ENCODE data around the gene ERI3. TPM values are rescaled to one million over a fixed set of nuclear protein-coding genes. Genes with fewer than 3 reads are reported as not detected.

Gene ERI3
- total RNA-seq, 1 experiment from 2014 or later = 80.1 TPM

DNA sequence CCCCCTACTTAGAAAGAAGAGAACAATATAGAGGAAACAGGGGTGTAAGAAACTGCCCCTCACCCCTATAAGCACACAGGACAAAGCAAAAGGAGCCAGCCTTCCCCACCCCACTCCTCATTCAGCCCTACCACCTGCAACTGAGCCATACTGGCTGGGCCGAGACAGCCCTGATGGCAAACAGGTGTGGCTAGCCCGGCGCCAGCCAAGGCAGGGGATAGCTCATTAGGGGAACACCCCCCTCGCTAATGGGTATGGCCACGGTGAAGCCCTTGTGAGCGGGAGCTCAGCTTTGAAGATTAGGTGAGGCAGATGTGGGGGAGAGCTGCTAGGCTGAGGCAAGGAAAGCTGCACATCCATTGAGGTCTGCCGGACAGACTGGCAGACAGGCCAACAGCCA, 65.5 kb downstream of the ERI3 start:
- no peak for DNase-seq (ENCODE audit: low read depth)

DNA sequence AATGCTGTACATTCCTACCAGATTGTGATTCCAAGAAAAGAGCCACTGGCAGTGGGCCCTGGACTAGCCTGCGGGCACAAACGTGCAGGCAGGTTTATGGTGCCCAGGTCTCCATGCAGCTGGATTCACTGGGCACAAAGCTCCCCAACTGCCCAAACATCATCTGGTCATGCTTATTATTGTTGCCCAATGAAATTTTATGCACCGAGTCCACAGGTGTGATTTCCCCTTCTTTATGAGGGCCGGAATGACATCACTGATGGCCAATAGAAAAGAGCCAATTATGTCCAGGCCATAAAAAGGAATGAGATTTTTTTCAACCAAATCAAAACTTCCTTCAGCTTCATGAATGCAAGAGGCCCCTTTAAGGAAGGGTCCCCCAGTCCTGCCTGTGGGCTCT, 66.2 kb downstream of the ERI3 start:
- DNase-seq (ENCODE audit: low read depth) = no peak

DNA sequence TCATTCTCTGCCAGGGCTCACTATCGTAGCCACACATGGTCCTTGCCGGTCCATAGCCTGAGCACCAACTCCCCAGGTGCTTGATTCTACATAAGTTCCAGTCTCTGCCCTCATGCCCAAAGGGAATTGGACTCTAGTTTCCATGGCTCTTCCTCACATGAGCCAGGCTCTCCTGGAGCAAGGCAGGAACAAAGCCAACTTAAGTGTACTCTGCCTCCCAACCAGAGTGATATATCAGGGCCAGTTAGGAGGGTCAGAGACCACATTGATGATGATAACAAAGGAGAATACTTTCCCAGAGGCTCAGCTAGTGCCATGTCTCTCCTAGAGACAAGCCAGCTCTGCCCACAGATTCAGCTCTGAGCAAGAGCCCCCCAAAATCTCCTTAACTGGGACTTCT, 70.9 kb downstream of the ERI3 start:
- DNase-seq (ENCODE audit: low read depth) = no peak

DNA sequence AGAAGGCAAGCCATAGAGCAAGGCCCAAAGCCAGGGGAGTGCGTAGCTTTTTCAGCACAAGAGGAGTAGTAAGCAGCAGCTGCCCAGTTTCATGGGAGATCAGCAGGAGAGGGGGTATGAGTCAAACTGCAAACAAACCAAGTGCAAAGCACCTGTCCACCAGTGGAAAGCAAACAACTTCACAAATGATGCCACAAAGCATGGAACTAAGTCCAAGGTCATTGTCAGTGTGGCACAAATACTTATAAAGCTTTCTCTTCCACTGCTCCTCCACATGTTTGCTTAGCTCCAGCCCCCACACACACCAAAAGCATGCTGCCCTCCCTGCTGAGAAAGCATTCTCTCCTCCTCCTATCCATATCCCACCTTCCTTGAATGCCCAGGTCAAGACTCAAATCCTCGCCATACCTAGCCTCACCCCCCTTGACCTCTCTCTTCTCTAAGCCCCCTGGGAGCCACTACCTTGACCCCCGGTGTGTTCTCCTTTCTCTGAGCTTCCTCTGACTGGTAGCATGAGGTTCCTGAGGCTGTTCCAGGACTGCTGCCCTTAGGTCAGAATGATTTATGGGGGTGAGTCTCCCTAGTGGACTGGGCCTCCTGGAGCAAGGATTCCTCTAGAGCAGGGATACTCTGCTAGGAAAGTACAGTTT, 71.4 kb downstream of the ERI3 start:
- no peak for DNase-seq (ENCODE audit: low read depth)

DNA sequence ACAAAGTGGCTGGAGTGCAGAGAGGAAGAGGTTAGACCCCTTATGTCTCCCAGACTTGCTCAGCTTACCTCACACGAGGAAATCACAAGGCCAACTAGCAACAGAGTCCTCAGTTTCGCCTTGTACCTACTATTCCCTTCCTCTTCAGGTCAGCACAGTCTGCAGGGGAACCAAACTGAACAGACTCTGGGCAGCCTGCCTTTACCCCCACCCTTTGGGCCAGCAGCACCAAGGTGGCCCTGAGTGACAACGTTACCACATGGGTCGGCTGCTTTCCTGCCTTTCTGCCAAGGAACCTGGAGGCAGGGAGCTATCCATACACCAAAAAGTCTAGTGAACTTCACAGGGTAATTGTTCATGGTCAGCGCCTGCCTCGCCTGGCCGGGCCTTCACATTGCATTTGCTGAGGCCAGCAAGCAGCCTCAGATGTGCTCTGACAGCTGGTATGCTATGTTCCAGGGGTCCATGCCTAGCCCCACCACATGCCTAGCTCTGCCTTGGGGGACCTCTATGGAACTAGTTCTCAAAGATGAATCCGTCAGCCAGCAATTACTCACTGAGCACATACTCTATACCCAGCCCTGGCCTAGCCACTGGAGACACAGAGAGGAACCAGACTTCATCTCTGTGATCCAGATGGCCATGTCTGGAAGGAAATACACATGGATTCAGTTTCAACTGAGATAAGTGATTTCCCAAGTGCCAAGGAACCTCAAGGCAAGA, 72.2 kb downstream of the ERI3 start:
- DNase-seq (ENCODE audit: low read depth) = no peak

DNA sequence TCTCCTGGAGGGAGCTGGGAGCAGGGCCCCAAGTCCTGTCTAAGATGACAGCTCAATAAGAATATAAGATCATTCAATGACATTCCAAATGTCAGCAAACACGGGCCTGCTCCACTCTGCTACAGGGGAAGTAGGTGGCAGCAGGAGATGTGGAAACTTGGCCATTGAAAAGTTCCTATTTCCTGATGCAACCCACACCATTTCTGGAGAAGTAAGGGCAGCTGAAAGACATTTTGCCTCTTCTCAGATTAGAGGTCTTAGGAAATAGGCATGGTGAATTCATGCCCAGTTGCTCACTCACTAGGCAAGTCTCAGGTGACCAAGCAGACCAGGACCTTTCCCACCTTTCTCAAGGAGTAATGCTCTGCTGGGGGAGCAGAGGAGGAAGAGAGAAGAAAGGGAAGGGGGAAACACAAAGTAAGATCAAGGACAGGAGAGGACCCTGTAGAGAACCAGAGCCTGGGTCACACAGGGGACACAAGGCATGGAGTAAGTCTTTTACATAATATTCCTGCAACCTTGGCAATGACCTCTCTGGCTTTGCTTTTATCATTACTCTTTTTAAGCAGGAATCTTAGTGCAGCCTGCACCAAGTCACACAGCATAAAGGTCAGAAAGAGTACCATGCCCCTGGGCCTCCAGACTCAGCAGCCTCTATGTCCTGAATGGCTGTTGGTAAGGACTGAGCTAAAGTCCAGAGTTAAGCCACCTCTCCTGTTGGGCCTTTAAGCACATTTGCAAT, 72.9 kb downstream of the ERI3 start:
- DNase-seq (ENCODE audit: low read depth) = no peak

DNA sequence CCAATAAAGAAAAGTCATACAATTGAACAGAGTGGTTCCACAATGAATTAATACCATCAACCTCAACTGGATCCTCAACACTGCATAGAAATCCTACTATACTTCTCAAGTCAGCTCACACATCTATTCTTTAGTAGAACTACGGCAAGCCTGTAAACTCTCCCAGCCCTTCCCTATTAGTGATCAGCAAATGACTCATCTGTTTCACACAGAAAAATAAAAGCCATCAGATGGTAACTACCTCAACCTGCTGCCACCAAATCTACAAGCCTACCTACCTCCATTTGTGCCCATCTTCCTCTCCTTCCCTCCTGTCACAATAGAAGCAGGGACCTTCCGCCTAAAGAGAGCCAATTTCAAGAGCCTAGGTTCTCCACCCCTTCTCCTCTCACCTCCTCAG, 78.2 kb downstream of the ERI3 start:
- no peak for DNase-seq (ENCODE audit: low read depth)

DNA sequence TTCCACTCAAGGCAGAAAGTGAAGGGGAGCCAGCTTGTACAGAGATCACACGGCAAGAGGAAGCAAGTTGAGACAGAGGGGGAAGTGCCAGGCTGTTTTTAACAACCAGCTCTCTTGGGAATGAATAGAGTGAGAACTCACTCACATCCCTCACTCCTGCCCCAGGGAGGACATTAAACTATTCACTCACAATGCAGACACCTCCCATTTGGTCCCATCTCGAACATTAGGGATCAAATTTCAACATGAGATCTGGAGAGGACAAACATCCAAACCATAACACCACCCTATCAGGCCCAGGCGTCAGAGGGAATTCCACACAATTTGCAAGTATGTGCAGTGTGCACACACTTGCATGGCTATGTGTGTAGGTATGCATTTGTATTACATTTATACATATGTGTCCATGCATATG, 79.1 kb downstream of the ERI3 start:
- DNase-seq (ENCODE audit: low read depth) = no peak

DNA sequence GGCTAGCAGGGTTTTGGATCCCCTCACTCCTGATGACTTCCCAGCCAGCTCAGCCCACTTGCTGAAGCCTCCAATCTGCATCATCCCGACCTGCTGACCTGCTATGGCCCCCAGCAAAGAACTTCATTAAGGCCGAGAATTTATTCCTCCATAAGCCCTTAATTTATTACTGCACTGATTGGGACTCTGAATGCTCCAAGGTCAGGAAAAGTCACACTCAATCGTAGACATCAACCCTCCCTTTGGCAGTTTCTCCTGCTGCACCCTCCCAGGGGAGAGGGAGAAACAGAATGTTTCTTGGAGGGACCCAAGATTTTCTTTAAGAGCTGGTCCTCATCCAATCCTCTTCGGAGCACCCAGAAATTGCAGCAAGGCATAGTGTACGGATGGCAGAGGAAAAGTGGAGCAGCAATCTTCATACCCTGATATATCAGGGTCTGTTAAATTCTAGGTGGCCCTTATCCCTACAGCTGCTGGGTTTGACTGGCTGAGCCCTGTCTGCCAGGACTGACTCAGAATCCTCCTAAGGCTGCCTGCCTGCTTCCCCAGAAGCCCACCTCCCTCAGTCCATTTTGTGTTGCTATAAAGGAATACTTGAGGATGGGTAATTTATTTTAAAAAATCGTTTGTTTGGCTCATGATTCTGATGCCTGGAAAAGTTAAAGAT, 79.6 kb downstream of the ERI3 start:
- no peak for DNase-seq (ENCODE audit: low read depth)

DNA sequence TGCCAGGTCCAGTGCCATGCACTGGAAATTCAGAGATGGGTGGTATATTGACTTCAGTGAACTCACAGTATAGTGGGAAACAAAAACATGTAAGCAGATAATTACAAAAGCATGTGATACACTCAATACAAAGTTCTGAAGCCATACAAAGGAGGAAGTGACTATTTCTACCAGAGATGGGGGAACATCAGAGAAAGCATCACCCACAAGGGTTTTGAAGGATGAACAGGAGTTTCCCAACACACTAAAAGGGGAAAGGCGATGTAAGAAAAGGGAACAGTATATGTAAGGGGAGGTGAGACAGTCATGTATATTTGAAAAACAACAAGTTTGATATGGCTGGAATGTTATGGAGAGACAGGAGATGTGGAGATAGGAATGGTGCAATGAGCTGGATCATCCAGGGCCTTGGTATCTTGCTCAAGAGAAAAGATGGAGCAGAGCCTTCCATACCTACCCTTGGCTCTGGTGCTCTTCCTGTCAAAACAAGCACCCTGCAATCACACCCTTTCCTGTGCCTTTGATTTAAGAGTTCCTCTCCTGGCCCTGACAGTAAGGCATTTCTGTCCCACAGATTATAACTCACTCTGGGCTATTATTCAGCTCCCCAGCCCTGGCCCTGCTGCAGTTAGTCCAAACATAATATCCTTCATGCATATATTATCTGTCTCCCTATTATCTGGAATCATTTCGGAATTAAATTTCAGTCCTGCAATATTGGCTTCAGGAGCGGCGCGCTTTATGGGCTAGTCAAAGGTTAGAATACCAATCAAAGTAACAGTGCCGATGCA, 81.3 kb downstream of the ERI3 start:
- no peak for DNase-seq (ENCODE audit: low read depth)

DNA sequence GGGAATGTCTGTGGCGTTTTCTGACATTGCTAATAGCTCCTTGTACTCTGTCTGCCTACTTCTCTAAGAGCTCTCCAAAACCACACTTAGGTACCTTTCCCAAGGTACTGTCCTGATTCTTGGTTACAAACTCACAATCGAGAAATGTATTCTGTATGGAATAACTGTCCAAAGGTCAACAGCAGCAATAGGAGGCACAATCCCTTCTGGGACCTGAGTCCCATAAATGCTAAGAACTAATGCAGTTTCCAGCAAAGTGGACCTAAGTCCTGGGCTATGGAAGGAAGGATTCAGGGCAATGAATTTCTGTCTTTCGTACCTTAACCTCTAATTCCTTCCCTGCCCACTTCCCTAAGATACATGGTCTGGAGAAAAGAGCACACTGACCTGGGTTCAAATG, 82.1 kb downstream of the ERI3 start:
- DNase-seq (ENCODE audit: low read depth) = no peak

DNA sequence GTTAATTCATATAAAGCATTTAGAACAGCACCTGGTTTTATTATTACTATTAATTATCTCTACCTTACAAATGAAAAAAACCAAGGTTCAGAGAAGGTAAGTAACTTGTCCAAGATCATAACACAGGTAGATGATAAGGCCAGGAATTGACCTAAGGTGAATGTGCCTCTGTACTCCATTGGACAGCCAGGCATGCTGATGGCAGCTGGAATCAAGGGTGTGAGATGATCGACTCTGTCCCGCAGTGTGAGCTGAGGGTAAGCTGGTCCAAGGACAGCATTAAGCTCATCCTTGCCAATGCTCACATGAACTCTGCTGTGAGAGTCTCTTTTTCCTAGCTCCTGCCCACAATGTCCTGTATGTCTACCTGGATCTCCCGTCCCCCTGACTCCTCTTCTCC, 83.4 kb downstream of the ERI3 start:
- no peak for DNase-seq (ENCODE audit: low read depth)

DNA sequence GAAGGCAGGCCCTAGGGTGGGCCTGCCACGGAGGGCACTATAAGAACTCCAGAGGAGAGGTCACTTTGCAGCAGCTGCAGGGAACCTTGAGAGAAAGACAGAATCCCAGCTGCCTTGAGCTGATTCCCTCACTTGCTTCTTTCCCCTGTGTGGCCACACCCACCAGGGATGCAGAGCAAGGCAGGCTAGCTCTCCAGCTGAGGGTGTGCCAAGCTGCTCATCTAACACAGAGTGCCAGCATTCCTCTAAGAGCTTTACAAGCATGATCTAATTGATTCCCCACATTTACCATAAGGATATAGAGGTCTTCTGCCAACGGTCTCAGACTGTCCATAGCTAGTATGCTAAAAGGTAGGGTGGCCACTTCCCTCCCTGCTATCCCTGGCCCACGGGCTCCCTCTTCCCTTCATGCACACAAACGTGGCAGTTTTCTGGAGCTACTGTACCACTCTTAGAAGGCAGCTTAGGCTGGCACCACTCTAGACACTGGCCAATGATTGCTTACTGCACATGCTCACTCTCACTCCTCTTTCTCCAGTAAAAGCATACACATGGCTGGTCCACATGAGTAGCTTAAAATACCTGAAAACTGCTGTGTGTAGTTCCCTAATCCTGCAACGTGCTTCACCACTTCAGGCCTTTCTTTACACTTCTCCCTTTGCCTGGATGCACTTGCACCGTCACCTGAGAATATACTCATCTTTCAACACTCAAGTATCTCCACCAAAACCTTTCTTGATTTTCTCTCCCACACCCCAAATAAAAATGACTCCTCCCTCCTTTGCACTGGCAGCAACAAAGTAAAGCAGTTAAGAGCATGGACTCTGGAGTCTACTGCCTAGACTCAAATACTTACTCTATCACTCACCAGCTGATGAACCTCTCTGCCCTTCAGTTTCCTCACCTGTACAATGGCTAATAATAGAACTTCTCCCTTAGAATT, 84.1 kb downstream of the ERI3 start:
- DNase-seq (ENCODE audit: low read depth) = no peak

DNA sequence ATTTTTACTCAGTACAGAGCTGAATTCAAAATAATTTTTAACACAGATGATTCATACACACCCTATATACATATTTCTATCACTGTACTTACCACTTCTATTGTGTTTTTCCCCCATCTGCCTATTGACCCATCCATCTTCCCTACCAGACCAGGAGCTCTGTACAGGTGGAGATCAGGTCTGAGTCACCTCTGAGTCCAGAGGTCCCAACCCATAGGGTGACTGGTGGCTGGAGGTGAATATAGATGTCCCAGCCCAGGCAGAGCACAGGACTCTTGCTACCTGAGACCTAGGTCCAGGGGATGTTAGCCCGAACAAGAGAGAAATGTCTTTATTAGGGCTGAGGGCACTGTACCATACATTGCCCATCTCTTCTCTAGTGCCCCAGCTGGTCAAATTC, 87.0 kb downstream of the ERI3 start:
- no peak for DNase-seq (ENCODE audit: low read depth)

DNA sequence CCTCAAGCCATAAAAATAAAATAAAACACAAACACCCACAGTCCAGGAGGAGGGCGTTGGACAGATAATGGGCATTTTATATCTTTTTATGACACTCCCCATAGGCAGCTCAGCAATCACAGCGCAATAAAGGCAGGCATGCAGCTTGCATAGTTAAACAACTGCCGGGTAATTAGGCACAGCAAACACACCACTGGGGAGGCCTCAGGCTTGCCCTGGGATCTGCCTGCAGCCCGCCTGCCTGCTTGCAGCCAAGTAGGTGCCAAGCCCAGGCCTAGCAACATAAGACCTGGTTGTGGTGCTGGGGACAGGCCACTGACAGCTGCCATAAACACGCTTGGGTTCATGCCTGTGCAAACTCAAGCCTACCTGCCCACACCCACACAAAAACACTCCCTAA, 87.6 kb downstream of the ERI3 start:
- no peak for DNase-seq (ENCODE audit: low read depth)

DNA sequence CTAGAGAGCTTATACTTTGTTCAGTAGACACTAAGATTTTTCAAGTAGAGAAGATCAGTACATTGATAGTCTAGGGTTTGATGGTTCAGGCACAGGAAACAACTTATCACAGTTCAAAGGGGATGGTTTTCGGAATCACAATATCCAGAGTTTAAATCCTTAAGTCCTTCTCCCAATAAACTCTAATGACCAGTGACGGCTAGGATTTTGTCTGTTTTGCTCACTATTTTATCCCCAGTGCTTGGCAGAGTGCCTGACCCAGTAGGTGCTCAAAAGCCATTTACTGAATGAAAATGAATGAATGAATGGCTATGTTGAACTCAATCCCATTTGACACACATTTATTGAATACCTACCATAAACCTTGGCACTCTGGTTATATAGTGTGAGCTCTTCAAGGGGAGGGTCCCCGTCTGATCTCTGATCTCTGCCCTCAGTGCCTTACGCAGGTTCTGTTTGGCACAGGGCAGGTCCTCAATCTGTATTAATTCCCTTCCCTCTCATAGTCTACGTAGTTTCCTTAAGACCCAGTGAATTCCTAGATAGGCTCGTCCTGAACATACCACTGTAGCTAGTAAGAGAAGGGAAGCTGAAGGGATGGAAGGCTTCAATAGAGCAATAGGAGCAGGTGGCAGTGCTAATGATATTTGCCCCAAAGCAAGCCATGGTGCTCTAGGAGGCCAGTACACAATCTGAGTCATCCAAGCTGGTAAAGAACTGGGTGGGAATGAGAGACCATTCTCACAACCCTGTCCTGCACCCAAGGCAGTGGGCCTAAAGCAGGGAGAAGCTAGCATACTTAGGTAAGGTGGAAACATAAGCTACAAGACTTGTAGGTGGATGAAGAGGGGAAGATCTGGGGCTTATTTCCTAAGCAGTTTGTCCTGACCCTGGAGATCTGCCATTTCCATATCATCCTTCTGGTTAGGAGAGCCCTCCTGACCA, 88.4 kb downstream of the ERI3 start:
- no peak for DNase-seq (ENCODE audit: low read depth)

DNA sequence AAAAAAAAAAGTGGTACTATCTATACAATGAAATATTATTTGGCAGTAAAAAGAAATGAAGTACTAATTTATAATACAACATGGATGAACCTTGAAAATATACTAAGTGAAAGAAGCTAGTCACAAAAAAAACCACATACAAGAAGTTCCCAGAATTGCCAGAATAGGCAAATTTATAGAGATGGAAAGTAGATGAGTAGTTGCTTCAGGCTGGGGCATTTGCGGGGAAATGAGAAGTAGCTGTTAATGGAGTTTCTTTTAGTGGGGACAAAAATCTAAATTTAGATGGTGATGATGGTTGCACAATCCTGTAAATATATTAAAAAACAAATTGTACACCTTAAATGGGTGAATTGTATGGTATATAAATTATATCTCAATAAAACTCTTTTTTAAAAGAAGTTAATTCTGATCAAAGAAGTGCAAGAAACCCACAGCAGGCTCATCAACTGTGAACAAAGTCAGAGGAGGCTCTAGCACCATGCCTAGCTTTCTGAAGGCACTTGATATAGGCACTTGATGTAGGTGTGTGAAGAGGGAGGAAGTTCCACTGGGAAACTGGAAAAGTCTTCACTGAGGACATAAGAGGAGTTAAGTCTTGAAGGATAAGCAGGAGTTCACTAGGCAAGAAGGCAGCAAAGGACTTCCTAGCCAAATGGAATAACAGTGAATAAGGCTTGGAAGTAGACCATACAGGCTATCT, 89.2 kb downstream of the ERI3 start:
- no peak for DNase-seq (ENCODE audit: low read depth)

DNA sequence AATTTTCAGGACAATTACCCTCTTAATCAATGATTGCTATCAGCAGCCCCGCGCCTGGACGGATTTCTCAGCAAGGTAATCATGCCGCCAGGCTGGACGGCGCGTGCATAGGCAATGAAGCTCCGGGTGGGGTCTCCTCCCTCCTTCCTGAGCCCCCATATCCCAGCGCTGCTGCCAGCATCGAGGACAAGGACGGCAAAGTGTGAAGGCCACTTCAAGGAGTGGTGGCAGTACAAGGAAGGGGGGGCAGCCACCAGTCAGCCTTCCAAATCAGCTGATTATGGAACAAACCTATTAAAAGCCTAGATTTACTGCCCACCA, 90.6 kb downstream of the ERI3 start:
- DNase-seq (ENCODE audit: low read depth) = no peak

Data from HT1080 (cell line).